HCT116 (cell line): ENCODE data around the gene PIAS4. TPM values are rescaled to one million over a fixed set of nuclear protein-coding genes. Genes with fewer than 3 reads are reported as not detected.

Experiments used
- ATAC-seq: fragments of 200-7000 bp; cut with Tn5 transposase; 2 replicates; pipeline ENCODE4 v1.9.1; 2020; ENCODE audit warnings: mild to moderate bottlenecking, moderate library complexity
- BruUV-seq: library from RNA; stranded (reverse); fragments of 400-500 nt; replicated peaks from 2 replicates; lab custom pipeline; 2021; lab: Mats Ljungman, UMichigan
- CTCF ChIA-PET: fragments of 300-600 bp; sonication (Branson Sonifier 250); formaldehyde crosslinking; loops from one replicate; lab custom pipeline; 2021; ENCODE audit warnings: antibody characterized with exemption; lab: Charles Lee
- POLR2A ChIA-PET: fragments of 300-600, 350-600 bp; sonication (Branson Sonifier 250); formaldehyde crosslinking; loops from one replicate; lab custom pipeline; 2021; ENCODE audit warnings: antibody characterized with exemption; lab: Charles Lee
- RAD21 ChIA-PET, 2 experiments: fragments of 300-600 bp; sonication (Branson Sonifier 250); formaldehyde crosslinking; loops; one replicate each; lab custom pipeline; 2023; ENCODE audit warnings: low total read pairs in 2 of 2; ENCODE audit not compliant: uncharacterized antibody in 2 of 2, unreplicated experiment in 2 of 2, low non-redundant PET in 1 of 2; lab: Charles Lee
- DNase-seq: peaks from one replicate; pipeline ENCODE4 v3.0.0-alpha.2; 2010; ENCODE audit warnings: low read depth, low spot score
- H2AFZ ChIP-seq: fragments of 200-600 bp; shearing (Covaris generic), sonication (generic); 2 replicates; pipeline ENCODE4 v1.6.1; 2017; ENCODE audit warnings: low read depth, mixed run types, mixed read lengths, antibody characterized with exemption, low read length; ENCODE audit not compliant: poor library complexity, severe bottlenecking
- H3K27ac ChIP-seq: 2 replicates; pipeline ENCODE4 v1.5.1; 2012; ENCODE audit warnings: low read depth, low read length
- H3K27me3 ChIP-seq: fragments of 200-600 bp; sonication (generic); 2 replicates; pipeline ENCODE4 v1.6.1; 2016; ENCODE audit warnings: mixed run types, low read length, mixed read lengths; ENCODE audit not compliant: insufficient read depth
- H3K36me3 ChIP-seq, 2 experiments: fragments of 200-500 bp in 1 of 2; fragments of 200-600 bp in 1 of 2; sonication (Bioruptor generic) in 1 of 2; sonication (generic) in 1 of 2; 2 replicates each; pipeline versions ENCODE4 v1.5.1 to v1.6.1; 2014 to 2016; ENCODE audit warnings: low read length in 2 of 2, inconsistent platforms in 1 of 2, mixed read lengths in 1 of 2, mixed run types in 1 of 2; ENCODE audit not compliant: insufficient read depth in 2 of 2, control insufficient read depth in 1 of 2
- H3K4me1 ChIP-seq, 2 experiments: fragments of 200-600 bp in 1 of 2; sonication (generic) in 1 of 2; 2 replicates each; pipeline versions ENCODE4 v1.5.1 to v1.6.1; 2012 to 2017; ENCODE audit warnings: low read length in 2 of 2, inconsistent platforms in 1 of 2, mild to moderate bottlenecking in 1 of 2, mixed read lengths in 1 of 2, mixed run types in 1 of 2, moderate library complexity in 1 of 2; ENCODE audit not compliant: insufficient read depth in 2 of 2, control insufficient read depth in 1 of 2
- H3K4me2 ChIP-seq: fragments of 200-600 bp; sonication (generic); 2 replicates; pipeline ENCODE4 v1.6.1; 2017; ENCODE audit warnings: mixed run types, low read length, mixed read lengths
- H3K4me3 ChIP-seq, 2 experiments: fragments of 200-600 bp in 1 of 2; sonication (generic) in 1 of 2; replicated peaks in 1 of 2; 2 replicates each; pipeline ENCODE4 v1.5.1; 2011 to 2016; ENCODE audit warnings: low read length in 2 of 2, control low read depth in 1 of 2, low read depth in 1 of 2, mild to moderate bottlenecking in 1 of 2, mixed read lengths in 1 of 2, mixed run types in 1 of 2
- H3K79me2 ChIP-seq: fragments of 200-600 bp; sonication (generic); 2 replicates; pipeline ENCODE4 v1.6.1; 2017; ENCODE audit warnings: mild to moderate bottlenecking, mixed run types, low read length, moderate library complexity, mixed read lengths; ENCODE audit not compliant: insufficient read depth
- H3K9ac ChIP-seq: fragments of 200-600 bp; sonication (generic); 2 replicates; pipeline ENCODE4 v1.6.1; 2016; ENCODE audit warnings: low read length, mixed read lengths
- H3K9me2 ChIP-seq: fragments of 200-600 bp; sonication (generic), shearing (Covaris generic); 2 replicates; pipeline ENCODE4 v1.6.1; 2017; ENCODE audit warnings: mixed run types, mild to moderate bottlenecking, moderate library complexity; ENCODE audit not compliant: insufficient read depth
- H3K9me3 ChIP-seq, 2 experiments: fragments of 200-500 bp in 1 of 2; fragments of 200-600 bp in 1 of 2; sonication (Bioruptor generic) in 1 of 2; sonication (generic) in 1 of 2; 2 replicates each; pipeline ENCODE4 v1.6.1; 2014 to 2017; ENCODE audit warnings: low read length in 2 of 2, mixed read lengths in 2 of 2, inconsistent platforms in 1 of 2, low read depth in 1 of 2, mild to moderate bottlenecking in 1 of 2, mixed run types in 1 of 2, moderate library complexity in 1 of 2; ENCODE audit not compliant: control insufficient read depth in 1 of 2, insufficient read depth in 1 of 2
- H4K20me1 ChIP-seq: fragments of 200-600 bp; sonication (generic), shearing (Covaris generic); 2 replicates; pipeline ENCODE4 v1.6.1; 2017; ENCODE audit warnings: mixed run types, mild to moderate bottlenecking, moderate library complexity; ENCODE audit not compliant: insufficient read depth
- CBX3 ChIP-seq: IDR thresholded peaks from 2 replicates; pipeline ENCODE4 v1.6.1; 2012; ENCODE audit warnings: low read depth
- ELF1 ChIP-seq: IDR thresholded peaks from 2 replicates; pipeline ENCODE4 v1.6.1; 2012; ENCODE audit warnings: low read depth, borderline replicate concordance
- EZH2 ChIP-seq: fragments of 200-600 bp; sonication (generic); IDR thresholded peaks from 2 replicates; pipeline ENCODE4 v1.6.1; 2017; ENCODE audit warnings: antibody characterized with exemption, mixed run types
- EZH2phosphoT487 ChIP-seq: fragments of 200-600 bp; IDR thresholded peaks from 2 replicates; pipeline ENCODE4 v1.6.1; 2018; ENCODE audit warnings: antibody characterized with exemption, borderline replicate concordance
- JUND ChIP-seq: IDR thresholded peaks from 2 replicates; pipeline ENCODE4 v1.6.1; 2012
- POLR2A ChIP-seq: IDR thresholded peaks from 2 replicates; pipeline ENCODE4 v1.7.0; 2011; ENCODE audit warnings: borderline replicate concordance; ENCODE audit not compliant: insufficient read depth, insufficient read length; ENCODE audit errors: extremely low read depth
- POLR2AphosphoS5 ChIP-seq: IDR thresholded peaks from 2 replicates; pipeline ENCODE4 v1.6.1; 2011; ENCODE audit warnings: mild to moderate bottlenecking, low read depth, low read length, moderate library complexity
- SP1 ChIP-seq: IDR thresholded peaks from 2 replicates; pipeline ENCODE4 v1.6.1; 2012; ENCODE audit warnings: low read depth
- SRF ChIP-seq: IDR thresholded peaks from 2 replicates; pipeline ENCODE4 v1.6.1; 2012; ENCODE audit warnings: low read depth
- TCF7L2 ChIP-seq: IDR thresholded peaks from 2 replicates; pipeline ENCODE4 v1.7.0; 2011; ENCODE audit warnings: borderline replicate concordance, inconsistent platforms; ENCODE audit not compliant: insufficient read depth, insufficient read length; ENCODE audit errors: extremely low read depth
- ZFX ChIP-seq: fragments of 450-650 bp; IDR thresholded peaks from 2 replicates; pipeline ENCODE4 v1.6.1; 2017
- ZNF274 ChIP-seq: fragments of 200-500 bp; sonication (Bioruptor generic); IDR thresholded peaks from 2 replicates; pipeline ENCODE4 v1.6.1; 2014; ENCODE audit warnings: mild to moderate bottlenecking, low read depth, low read length, inconsistent platforms
- intact Hi-C: fragments of 100-400 bp; cut with micrococcal nuclease; formaldehyde crosslinking; loops from 2 replicates; pipeline ENCODE4 v1.10.0; 2022
- total RNA-seq: library from RNA; stranded (reverse); gene quantifications from one replicate; pipeline ENCODE4 v1.2.1, GENCODE V29; 2021; ENCODE audit not compliant: unreplicated experiment
- TF ChIP-seq, protein P1 (sequence below): IDR thresholded peaks from 2 replicates; pipeline ENCODE4 v1.6.1; 2012; ENCODE audit warnings: low read depth
- TF ChIP-seq, protein P2 (sequence below): IDR thresholded peaks from 2 replicates; pipeline ENCODE4 v1.6.1; 2012

The PIAS4 gene
- total RNA-seq, 1 experiment from 2014 or later: 28.4 TPM

DNA sequence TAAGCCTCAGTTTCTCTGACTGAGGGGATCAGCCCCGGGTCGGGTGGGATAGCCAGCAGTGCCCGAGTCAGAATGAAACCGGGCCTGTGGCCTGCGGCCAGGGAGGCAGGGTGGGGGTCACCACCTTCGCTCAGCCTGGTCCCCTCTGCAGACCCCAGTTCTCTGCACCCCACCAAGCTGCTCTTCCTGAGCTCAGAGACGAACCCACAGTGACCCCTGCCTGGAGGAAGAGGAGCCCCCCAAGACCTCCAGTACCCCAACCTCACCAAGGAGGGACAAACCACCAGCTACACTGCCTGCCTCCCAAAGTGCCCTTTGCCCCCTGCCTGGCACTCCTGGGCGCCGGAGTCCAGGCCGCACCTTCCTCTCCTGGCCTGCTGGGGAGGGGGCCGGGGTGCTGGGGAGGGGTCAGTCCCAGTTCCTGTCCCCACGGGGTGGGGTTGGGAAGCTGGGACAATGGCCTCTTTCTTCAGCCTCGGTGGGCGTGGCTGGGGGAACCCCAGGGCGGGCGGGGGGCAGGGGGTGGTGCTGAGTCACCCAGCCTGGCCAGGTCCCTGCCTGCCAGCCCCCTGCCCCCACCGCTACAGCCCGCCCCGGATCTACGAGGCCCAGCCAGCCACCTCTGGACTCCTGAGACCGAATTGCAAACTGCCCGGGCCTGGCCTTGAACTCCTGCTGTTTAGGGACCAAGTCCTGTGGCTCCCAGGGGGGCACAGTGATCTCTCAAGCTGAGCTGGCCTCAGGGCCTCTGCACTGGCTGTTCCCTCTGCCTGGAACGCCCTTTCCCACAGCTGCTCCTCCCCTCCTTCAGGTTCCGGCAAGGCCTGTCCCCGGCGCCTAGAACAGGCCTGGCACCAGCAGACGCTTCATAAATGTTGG, 44.8 kb downstream of the PIAS4 start:
- H3K4me3 ChIP-seq: no peak overlapping the region
- no peak overlapping the region for H3K4me2 ChIP-seq

More for the DNA sequence above, 44.8 kb downstream of the PIAS4 start:
- ATAC-seq (no peak), DNase-seq (no peak)
- Histone ChIP-seq H2AFZ (no peak overlapping the region), H3K27me3 (no peaks in the 10 kb centered on the region), H3K27ac (no peak overlapping the region), H3K9me3 (no peaks in the 10 kb centered on the region), H4K20me1 (peaks cover 8% of the 10 kb centered on the region; the same call in 1 of the 2 replicates), H3K79me2 (peaks cover 95% of the 10 kb centered on the region), H3K4me1 (no peaks in the 10 kb centered on the region; a peak in 1 of 4 replicates), H3K9ac (no peak overlapping the region), H3K36me3 (peaks cover 21 to 34% of the 10 kb centered on the region in 2 experiments; a peak in 3 of 4 replicates), H3K9me2 (no peaks in the 10 kb centered on the region)
- ChIA-PET CTCF (no interaction called here), POLR2A (no interaction called here), RAD21 (no interaction called here)
- intact Hi-C loops: no loop called here
- TF ChIP-seq ZNF274 (no peak), ZFX (no peak), ELF1 (no peak), SRF (no peak), JUND (no peak), POLR2A (no peak), CBX3 (no peak), SP1 (no peak), POLR2AphosphoS5 (no peak), EZH2phosphoT487 (no peak), TCF7L2 (no peak), EZH2 (no peak)
- TF ChIP-seq, protein P1, sequence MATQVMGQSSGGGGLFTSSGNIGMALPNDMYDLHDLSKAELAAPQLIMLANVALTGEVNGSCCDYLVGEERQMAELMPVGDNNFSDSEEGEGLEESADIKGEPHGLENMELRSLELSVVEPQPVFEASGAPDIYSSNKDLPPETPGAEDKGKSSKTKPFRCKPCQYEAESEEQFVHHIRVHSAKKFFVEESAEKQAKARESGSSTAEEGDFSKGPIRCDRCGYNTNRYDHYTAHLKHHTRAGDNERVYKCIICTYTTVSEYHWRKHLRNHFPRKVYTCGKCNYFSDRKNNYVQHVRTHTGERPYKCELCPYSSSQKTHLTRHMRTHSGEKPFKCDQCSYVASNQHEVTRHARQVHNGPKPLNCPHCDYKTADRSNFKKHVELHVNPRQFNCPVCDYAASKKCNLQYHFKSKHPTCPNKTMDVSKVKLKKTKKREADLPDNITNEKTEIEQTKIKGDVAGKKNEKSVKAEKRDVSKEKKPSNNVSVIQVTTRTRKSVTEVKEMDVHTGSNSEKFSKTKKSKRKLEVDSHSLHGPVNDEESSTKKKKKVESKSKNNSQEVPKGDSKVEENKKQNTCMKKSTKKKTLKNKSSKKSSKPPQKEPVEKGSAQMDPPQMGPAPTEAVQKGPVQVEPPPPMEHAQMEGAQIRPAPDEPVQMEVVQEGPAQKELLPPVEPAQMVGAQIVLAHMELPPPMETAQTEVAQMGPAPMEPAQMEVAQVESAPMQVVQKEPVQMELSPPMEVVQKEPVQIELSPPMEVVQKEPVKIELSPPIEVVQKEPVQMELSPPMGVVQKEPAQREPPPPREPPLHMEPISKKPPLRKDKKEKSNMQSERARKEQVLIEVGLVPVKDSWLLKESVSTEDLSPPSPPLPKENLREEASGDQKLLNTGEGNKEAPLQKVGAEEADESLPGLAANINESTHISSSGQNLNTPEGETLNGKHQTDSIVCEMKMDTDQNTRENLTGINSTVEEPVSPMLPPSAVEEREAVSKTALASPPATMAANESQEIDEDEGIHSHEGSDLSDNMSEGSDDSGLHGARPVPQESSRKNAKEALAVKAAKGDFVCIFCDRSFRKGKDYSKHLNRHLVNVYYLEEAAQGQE: no peak
- TF ChIP-seq, protein P2, sequence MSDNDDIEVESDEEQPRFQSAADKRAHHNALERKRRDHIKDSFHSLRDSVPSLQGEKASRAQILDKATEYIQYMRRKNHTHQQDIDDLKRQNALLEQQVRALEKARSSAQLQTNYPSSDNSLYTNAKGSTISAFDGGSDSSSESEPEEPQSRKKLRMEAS: no peak
- BruUV-seq: no TSS peak
